ENCODE measurements around the gene ATF1.
"Not testable (repeated sequence)": the region's sequence is repeated elsewhere in the genome, so short reads cannot be mapped to it uniquely, and the experiment has no call there.

ATF1 gene

GRCh38 chr12:50787618-50788017 is 23.7 kb downstream of the ATF1 start:
- DNase-seq (ENCODE audit: low read depth): no peak
- no peak overlapping the region for H3K4me3 ChIP-seq (ENCODE audit: control insufficient read depth, low read depth, low read length)
- TF ChIP-seq CTCF (conservative IDR thresholded peaks at IDR 0.05; ENCODE audit: control insufficient read depth, insufficient read depth, low read depth, low read length): no peak

- DNase-seq (ENCODE audit: low read depth): peak; percentile 90
- no peak overlapping the region for H3K4me3 ChIP-seq (ENCODE audit: control insufficient read depth, low read depth, low read length)
- TF ChIP-seq CTCF (conservative IDR thresholded peaks at IDR 0.05; ENCODE audit: control insufficient read depth, insufficient read depth, low read depth, low read length): no peak
Observed at GRCh38 chr12:50788561-50788960, 24.7 kb downstream of the ATF1 start.

- TF ChIP-seq CTCF (conservative IDR thresholded peaks at IDR 0.05; ENCODE audit: control insufficient read depth, insufficient read depth, low read depth, low read length): no peak
- DNase-seq (ENCODE audit: low read depth): no peak
- no peak overlapping the region for H3K4me3 ChIP-seq (ENCODE audit: control insufficient read depth, low read depth, low read length)
Observed at GRCh38 chr12:50790081-50790480, 26.2 kb downstream of the ATF1 start.

- no peak for TF ChIP-seq CTCF (conservative IDR thresholded peaks at IDR 0.05; ENCODE audit: control insufficient read depth, insufficient read depth, low read depth, low read length)
- DNase-seq (ENCODE audit: low read depth): no peak
- no peak overlapping the region for H3K4me3 ChIP-seq (ENCODE audit: control insufficient read depth, low read depth, low read length)
Observed at GRCh38 chr12:50799908-50800307, 36.0 kb downstream of the ATF1 start.

GRCh38 chr12:50803230-50803875 is 39.5 kb downstream of the ATF1 start:
- TF ChIP-seq CTCF (conservative IDR thresholded peaks at IDR 0.05; ENCODE audit: control insufficient read depth, insufficient read depth, low read depth, low read length): no peak
- H3K4me3 ChIP-seq (ENCODE audit: control insufficient read depth, low read depth, low read length): no peak overlapping the region
- peak; percentile 31 for DNase-seq (ENCODE audit: low read depth)

- DNase-seq (ENCODE audit: low read depth): no peak
- no peak overlapping the region for H3K4me3 ChIP-seq (ENCODE audit: control insufficient read depth, low read depth, low read length)
- no peak for TF ChIP-seq CTCF (conservative IDR thresholded peaks at IDR 0.05; ENCODE audit: control insufficient read depth, insufficient read depth, low read depth, low read length)
Observed at GRCh38 chr12:50806176-50806575, 42.3 kb downstream of the ATF1 start.

- DNase-seq (ENCODE audit: low read depth): not testable (repeated sequence)
Observed at GRCh38 chr12:50809131-50809530, 45.2 kb downstream of the ATF1 start.

GRCh38 chr12:50814921-50815320 is 51.0 kb downstream of the ATF1 start:
- not testable (repeated sequence) for DNase-seq (ENCODE audit: low read depth); H3K4me3 ChIP-seq (ENCODE audit: control insufficient read depth, low read depth, low read length)

More at GRCh38 chr12:50809131-50809530, 45.2 kb downstream of the ATF1 start:
- not testable (repeated sequence) for H3K4me3 ChIP-seq (ENCODE audit: control insufficient read depth, low read depth, low read length)
